HG03571 (cell line): ENCODE measurements around the gene CTNNBIP1.
"Not testable (repeated sequence)": the region's sequence is repeated elsewhere in the genome, so short reads cannot be mapped to it uniquely, and the experiment has no call there.

Experiments
- ATAC-seq: cut with Tn5 transposase; IDR thresholded peaks from one replicate; pipeline ENCODE4 v1.9.1; 2021; ENCODE audit not compliant: unreplicated experiment

CTNNBIP1 gene

GRCh38 chr1:9910076-9910422, at the start of gene CTNNBIP1:
Gene CTNNBIP1, minus strand, starts transcription at chr1:9910269. Its CDS starts 38,205 bp downstream, at chr1:9872064.
- ATAC-seq: peak; percentile 79

GRCh38 chr1:9957726-9958125, 47.7 kb upstream of the CTNNBIP1 start:
- ATAC-seq: no peak

- ATAC-seq: no peak
Measured at GRCh38 chr1:9946315-9946714, 36.2 kb upstream of the CTNNBIP1 start.

- ATAC-seq: peak; percentile 82
Measured at GRCh38 chr1:9942939-9943788, 33.1 kb upstream of the CTNNBIP1 start, which contains the start of the genes LZIC and NMNAT1. Gene LZIC, minus strand, starts transcription at chr1:9943391. Its CDS starts 6,772 bp downstream, at chr1:9936619. Gene NMNAT1, plus strand, starts transcription at chr1:9943475. Its CDS starts 28,599 bp downstream, at chr1:9972074.

GRCh38 chr1:9942399-9942938, 32.4 kb upstream of the CTNNBIP1 start:
- ATAC-seq: peak; percentile 35

GRCh38 chr1:9929431-9930385, 19.6 kb upstream of the CTNNBIP1 start:
- ATAC-seq: no peak

- ATAC-seq: no peak
Measured at GRCh38 chr1:9927259-9927658, 17.2 kb upstream of the CTNNBIP1 start.

GRCh38 chr1:9922342-9922741, 12.3 kb upstream of the CTNNBIP1 start:
- ATAC-seq: no peak

GRCh38 chr1:9920606-9921005, 10.5 kb upstream of the CTNNBIP1 start:
- no peak for ATAC-seq

- no peak for ATAC-seq
Measured at GRCh38 chr1:9917901-9918300, 7.8 kb upstream of the CTNNBIP1 start.

- not testable (repeated sequence) for ATAC-seq
Measured at GRCh38 chr1:9917495-9917894, 7.4 kb upstream of the CTNNBIP1 start.

- no peak for ATAC-seq
Measured at GRCh38 chr1:9916452-9916851, 6.4 kb upstream of the CTNNBIP1 start.

- ATAC-seq: no peak
Measured at GRCh38 chr1:9914610-9914937, 4.5 kb upstream of the CTNNBIP1 start.

GRCh38 chr1:9912264-9912936, 2.3 kb upstream of the CTNNBIP1 start:
- no peak for ATAC-seq

- peak; percentile 92 for ATAC-seq
Measured at GRCh38 chr1:9910423-9911178, 532 bp upstream of the CTNNBIP1 start.

- peak; percentile 5 for ATAC-seq
Measured at GRCh38 chr1:9909234-9910046, 629 bp downstream of the CTNNBIP1 start.

GRCh38 chr1:9908871-9909233, 1.2 kb downstream of the CTNNBIP1 start:
- no peak for ATAC-seq

- ATAC-seq: no peak
Measured at GRCh38 chr1:9907441-9907840, 2.6 kb downstream of the CTNNBIP1 start.

- ATAC-seq: no peak
Measured at GRCh38 chr1:9906466-9906865, 3.6 kb downstream of the CTNNBIP1 start.
